GM15510 (cell line): ENCODE results near the gene NBEAL2.

Experiments
- POLR2A ChIP-seq: IDR thresholded peaks from 3 replicates; pipeline ENCODE4 v1.6.1; 2011; ENCODE audit warnings: borderline replicate concordance; ENCODE audit not compliant: insufficient read length; ENCODE audit errors: extremely low read depth

Gene NBEAL2

GRCh38 chr3:46978985-46979944 is at the start of gene NBEAL2:
TSS of gene NBEAL2 (plus strand) at chr3:46979666. CDS start at chr3:46979862, 196 bp downstream.
- TF ChIP-seq POLR2A, result peak; percentile 80

DNA sequence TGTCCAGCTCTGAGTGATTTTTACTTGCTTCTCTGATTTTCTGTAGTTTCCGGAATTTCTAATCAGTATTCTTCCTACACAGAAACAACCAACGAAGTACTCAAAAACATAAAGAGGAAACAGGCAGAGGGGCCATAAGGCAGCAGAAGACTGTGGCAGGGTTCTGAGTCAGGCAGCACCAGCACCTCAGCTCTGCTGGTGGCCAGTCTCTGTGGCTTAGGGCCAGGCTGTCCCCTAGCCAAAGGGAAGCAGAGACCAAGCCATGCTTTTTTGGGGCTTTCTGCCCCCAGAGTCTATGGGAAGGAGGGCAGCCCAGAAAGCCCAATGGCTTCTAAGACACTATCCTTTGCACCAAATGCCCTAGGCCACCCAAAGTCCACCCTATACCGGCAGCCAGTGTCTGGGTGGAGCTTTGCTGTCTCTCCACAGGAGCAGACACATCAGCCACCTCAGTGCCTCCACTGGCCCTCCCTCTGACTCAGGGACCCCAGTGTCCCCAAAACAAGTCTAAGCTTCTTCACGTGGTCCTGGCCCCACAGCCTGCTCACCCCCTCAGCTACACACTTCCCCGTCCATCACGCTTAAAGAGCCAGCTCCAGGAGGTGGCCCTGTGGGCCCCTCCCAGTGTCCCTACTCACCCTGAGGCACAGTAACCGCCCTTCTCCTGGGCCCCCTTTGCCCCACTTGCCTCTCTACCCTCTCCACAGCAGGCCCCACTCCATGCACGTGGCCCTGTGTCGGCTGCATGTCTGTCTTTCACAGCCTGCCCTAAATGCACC is 49.1 kb upstream of the NBEAL2 start:
- no peak for TF ChIP-seq POLR2A

DNA sequence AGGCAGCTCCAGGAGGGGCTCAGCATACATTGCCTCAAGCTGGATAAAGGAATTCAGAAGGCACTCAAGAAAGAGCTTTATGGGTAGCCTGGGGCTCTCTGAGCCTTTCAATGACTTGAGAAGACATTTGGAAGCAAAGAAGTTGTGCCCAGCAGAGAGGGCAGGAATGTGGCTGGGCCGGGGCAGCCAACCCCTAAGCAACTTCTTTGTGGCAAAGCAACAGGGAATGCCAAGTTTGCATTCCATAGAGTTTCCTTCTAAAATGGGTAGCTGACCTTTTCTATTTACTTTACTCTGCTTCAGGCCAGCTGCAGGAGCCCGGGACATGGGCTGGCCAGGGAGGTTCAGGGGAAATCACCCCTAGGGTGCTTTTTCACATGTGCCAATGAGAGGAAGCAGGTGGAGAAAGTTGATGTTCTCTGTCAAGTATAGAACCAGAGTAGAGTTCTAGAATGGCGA is 48.5 kb upstream of the NBEAL2 start:
- TF ChIP-seq POLR2A, result no peak

- peak; percentile 22 for TF ChIP-seq POLR2A
Observed at GRCh38 chr3:46931631-46932331, 47.7 kb upstream of the NBEAL2 start.

- TF ChIP-seq POLR2A, result no peak
Observed at GRCh38 chr3:46932455-46933225, 46.8 kb upstream of the NBEAL2 start.

- TF ChIP-seq POLR2A, result no peak
Observed at GRCh38 chr3:46933261-46933660, 46.2 kb upstream of the NBEAL2 start.

- no peak for TF ChIP-seq POLR2A
Observed at GRCh38 chr3:46934072-46934471, 45.4 kb upstream of the NBEAL2 start.

DNA sequence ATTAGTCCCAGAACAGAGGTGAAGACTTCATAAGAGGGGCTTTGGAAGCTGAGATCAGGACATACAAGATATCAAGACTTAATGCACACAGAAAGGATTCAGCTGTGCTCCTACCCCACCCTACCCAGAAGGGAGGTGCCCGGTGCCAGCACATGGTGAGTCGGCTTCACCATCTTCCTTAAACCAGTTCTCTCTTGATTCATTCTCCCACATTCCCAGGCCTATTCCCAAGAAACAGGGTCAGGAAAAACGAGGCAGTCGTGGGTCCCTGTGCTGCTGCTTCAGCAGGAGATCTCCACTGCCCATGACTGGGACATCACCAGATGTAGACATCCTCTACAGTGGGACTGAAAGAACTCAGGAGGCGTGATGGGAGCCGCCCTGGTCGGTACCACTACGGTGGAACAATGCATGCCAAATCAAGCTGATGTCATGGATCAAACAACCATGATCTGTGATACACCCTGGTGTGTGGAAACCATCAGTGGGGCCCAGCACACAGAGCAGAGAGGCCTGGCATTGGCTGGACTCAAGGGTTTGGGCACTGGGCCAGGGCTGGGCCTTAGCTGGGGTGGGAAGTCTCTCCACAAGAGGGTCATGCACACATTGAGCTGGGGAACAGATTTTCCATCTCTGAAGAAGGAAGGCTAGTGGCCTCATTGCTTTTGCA is 44.8 kb upstream of the NBEAL2 start:
- no peak for TF ChIP-seq POLR2A

DNA sequence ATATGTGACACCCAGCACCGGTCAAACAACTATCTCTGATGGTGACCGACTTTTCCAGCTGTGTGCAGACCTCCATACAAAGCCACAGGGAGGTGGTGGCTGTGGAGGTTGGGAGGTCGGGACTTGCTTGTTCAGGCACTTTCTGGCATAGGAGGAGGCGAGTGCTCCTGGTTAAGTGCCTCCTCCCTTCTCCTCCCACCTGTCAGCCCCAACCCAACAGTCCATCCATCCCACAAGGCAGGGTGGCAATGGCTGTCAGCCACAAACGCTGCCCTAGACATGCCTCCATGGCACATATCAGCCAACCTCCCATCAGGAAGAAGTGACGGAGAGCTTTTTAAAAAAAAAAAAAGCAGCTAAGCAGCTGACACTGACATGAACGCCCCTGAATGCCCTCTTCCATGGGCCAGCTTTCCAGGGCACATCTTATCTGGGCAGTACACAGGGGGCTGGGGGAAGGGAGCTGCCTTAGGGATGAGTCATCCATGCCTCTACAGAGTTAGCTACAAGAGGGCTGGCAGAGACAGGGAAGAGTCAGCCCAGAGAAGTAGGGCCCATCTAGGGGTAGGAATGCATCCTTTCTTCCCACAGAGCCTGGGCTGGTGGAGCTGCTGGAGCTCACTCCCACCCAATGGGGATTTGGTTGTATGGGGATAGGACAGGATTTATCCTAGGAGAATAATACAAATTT is 44.2 kb upstream of the NBEAL2 start:
- TF ChIP-seq POLR2A, result no peak

GRCh38 chr3:46935989-46936558 is 43.4 kb upstream of the NBEAL2 start:
- TF ChIP-seq POLR2A, result no peak

GRCh38 chr3:46936733-46937250 is 42.7 kb upstream of the NBEAL2 start:
- TF ChIP-seq POLR2A, result no peak

DNA sequence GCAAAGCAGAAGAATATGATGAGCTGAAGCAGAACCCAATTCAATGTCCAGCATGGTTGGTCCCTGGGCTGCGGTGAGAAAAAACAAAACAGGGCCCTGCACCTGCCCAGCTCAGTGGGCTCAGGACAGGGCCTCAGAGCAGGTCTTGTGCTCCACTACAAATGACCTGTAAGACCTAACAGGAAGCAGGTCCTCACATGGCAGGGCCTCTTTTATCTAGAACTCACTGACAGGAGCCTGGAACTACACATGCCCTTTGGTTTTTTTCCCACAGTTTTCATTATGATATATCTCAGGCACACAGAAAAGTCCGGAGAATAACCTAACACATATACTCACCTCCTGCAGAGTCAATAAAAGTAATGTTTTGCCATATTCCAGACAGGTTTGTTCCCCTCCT is 41.3 kb upstream of the NBEAL2 start:
- no peak for TF ChIP-seq POLR2A
